NT2/D1 (cell line): Measurements from ENCODE around the gene AGPAT2.

ENCODE experiments used
- DNase-seq: peaks from one replicate; pipeline ENCODE4 v3.0.0-alpha.2; 2011; ENCODE audit warnings: low read depth, low spot score
- H3K27me3 ChIP-seq: 2 replicates; pipeline ENCODE4 v1.6.0; 2011; ENCODE audit warnings: mild to moderate bottlenecking; ENCODE audit not compliant: insufficient read length, insufficient read depth
- H3K36me3 ChIP-seq: 2 replicates; pipeline ENCODE4 v1.6.1; 2011; ENCODE audit warnings: mild to moderate bottlenecking, low read length, mixed read lengths; ENCODE audit not compliant: insufficient read depth, insufficient read length
- H3K4me1 ChIP-seq: 2 replicates; pipeline ENCODE4 v1.5.1; 2011; ENCODE audit not compliant: insufficient read depth, insufficient read length
- H3K4me3 ChIP-seq: 2 replicates; pipeline ENCODE4 v1.5.1; 2011; ENCODE audit warnings: low read depth; ENCODE audit not compliant: insufficient read length
- H3K9ac ChIP-seq: 2 replicates; pipeline ENCODE4 v1.6.0; 2011; ENCODE audit warnings: low read depth; ENCODE audit not compliant: insufficient read length
- H3K9me3 ChIP-seq: 2 replicates; pipeline ENCODE4 v1.5.1; 2011; ENCODE audit warnings: mild to moderate bottlenecking, low read length; ENCODE audit not compliant: insufficient read depth
- SUZ12 ChIP-seq: IDR thresholded peaks from 2 replicates; pipeline ENCODE4 v1.6.1; 2011; ENCODE audit not compliant: insufficient read length, insufficient read depth; ENCODE audit errors: extremely low read depth
- YY1 ChIP-seq: IDR thresholded peaks from 2 replicates; pipeline ENCODE4 v1.6.1; 2011; ENCODE audit not compliant: insufficient read length, insufficient read depth
- ZNF274 ChIP-seq: IDR thresholded peaks from 2 replicates; pipeline ENCODE4 v1.6.1; 2011; ENCODE audit warnings: mild to moderate bottlenecking, low read depth, low read length

The AGPAT2 gene

DNA sequence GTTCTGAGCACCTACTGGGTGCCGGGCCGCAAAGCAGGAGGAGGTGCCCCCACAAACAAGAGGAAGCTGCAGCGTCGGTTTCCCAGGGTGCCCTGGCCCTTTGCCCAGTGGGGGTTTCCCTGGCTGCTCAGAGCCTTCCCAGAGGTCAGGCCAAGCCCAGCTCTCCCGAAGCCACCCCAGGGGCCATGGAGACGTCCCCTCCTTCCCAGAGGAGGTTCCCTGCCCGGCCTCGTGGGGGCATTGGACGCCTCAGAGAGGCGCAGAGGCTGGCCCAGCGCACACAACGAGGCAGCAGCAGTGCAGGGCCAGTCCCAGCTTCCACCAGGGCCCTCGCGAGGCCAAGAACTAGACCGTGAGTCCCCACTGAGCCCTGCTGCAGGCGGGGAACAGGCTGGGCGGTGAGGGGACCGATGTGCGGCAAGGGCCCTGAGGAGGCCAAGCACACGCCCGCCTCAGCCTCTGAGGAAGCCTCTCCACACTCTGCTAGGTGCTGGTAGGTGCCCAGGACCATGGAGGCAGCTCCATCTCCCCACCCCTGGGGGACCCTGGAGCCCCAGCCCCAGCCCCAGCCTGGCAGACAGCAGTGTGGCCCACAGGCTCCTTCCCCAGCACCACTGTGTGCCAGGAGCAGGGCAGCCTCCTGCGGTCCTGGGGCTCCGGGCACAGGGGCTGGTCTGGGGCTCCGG, 32.1 kb upstream of the AGPAT2 start:
- H3K9me3 ChIP-seq: no peaks in the 10 kb centered on the region
- no peak for DNase-seq
- H3K9ac ChIP-seq: peak overlapping the region; percentile 64
- no peaks in the 10 kb centered on the region for H3K27me3 ChIP-seq
- no peak for TF ChIP-seq YY1
- TF ChIP-seq SUZ12: no peak
- no peak for TF ChIP-seq ZNF274
- peaks cover 40% of the 10 kb centered on the region for H3K36me3 ChIP-seq
- H3K4me3 ChIP-seq: no peak overlapping the region
- peaks cover 36% of the 10 kb centered on the region for H3K4me1 ChIP-seq

DNA sequence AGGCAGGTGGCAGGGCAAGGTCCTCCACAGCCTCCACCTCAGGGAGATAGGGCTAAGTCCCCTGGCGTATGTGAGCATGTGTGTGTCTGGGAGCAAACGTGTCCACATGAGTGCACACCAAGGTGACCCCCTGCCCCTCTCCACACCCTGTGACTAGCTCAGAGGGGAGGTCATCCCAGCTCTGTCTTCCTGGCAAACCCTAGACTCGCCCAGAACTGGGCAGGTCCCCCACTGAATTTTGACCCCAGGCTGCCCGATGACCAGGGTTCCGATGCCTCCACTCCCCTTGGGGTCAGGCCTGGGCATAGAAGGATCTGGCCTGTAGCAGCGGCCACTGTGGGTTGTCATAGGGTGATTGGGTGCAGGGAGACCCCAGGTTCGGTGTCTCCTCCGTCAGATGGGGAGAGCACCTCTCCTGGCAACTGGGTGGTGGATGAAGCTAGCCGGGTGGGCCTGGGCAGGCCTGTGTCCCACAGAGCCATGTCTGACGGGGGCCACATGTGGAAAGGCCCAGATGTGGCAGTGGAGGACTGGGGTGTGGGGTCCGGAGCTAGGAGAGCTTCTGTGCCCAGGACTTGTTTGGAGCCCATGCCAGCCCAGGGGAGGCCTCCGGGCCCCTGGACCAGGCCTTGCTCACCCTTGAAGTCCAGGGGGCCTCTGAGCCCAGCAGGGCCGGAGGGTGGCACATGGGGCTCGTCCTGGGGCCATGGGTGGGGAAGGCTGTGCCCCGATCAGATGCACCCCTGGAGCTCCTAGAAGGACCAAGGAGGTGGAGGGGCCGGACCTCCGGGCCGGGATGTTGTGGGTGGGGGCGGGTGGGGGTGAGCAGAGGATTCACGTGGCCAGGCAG, 31.3 kb upstream of the AGPAT2 start:
- TF ChIP-seq ZNF274 (no peak), YY1 (no peak), SUZ12 (no peak)
- Histone ChIP-seq H3K4me1 (peaks cover 44% of the 10 kb centered on the region), H3K27me3 (no peaks in the 10 kb centered on the region), H3K36me3 (peaks cover 32% of the 10 kb centered on the region), H3K9ac (peak overlapping the region; percentile 17), H3K4me3 (no peak overlapping the region), H3K9me3 (no peaks in the 10 kb centered on the region)
- DNase-seq: no peak

DNA sequence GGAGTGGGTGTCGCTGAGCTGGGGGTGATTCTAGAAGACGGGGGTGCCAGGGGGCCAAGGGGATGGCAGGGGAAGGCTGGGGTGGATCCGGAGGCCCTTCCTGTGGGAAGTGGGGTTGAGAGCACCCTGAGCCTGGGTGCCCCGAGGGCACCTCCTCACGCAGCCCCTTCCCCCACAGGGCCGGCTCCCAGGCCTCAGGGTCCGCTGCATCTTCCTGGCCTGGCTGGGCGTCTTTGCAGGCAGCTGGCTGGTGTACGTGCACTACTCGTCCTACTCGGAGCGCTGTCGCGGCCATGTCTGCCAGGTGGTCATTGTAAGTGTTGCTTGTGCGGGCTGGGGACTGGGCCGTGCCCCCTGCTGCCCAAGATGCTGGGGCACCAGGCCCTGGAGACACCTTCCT, 30.1 kb upstream of the AGPAT2 start:
- H3K4me3 ChIP-seq: no peak overlapping the region
- H3K9me3 ChIP-seq: no peaks in the 10 kb centered on the region
- DNase-seq: no peak
- no peaks in the 10 kb centered on the region for H3K27me3 ChIP-seq
- H3K9ac ChIP-seq: peak overlapping the region; percentile 50
- H3K36me3 ChIP-seq: peaks cover 21% of the 10 kb centered on the region
- TF ChIP-seq SUZ12 (no peak), YY1 (no peak), ZNF274 (no peak)
- H3K4me1 ChIP-seq: peaks cover 44% of the 10 kb centered on the region

DNA sequence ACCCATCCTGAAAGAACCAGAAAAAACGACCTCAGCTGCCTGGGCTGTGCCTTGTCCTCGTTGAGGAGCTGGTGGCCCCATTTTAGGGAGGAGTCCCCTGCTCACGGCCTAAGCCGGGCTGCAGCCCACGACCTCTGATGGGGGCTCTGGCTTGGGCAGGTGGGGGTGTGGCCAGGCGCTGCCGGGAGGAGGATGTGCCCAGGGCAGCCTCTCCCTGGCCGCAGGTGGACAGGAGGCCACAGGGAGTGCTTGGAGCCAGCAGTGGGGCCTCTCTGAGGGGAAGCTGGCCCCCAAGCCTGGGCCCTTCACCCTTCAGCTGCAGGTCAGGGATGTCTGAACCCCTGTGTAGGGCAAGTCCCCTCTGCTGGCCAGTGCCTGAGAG, 27.6 kb upstream of the AGPAT2 start:
- Histone ChIP-seq H3K27me3 (peaks cover 8% of the 10 kb centered on the region), H3K4me1 (peaks cover 36% of the 10 kb centered on the region), H3K9ac (peak overlapping the region; percentile 64), H3K4me3 (no peak overlapping the region), H3K9me3 (no peaks in the 10 kb centered on the region), H3K36me3 (peaks cover 5% of the 10 kb centered on the region)
- TF ChIP-seq YY1 (no peak), SUZ12 (no peak), ZNF274 (no peak)
- DNase-seq: no peak

DNA sequence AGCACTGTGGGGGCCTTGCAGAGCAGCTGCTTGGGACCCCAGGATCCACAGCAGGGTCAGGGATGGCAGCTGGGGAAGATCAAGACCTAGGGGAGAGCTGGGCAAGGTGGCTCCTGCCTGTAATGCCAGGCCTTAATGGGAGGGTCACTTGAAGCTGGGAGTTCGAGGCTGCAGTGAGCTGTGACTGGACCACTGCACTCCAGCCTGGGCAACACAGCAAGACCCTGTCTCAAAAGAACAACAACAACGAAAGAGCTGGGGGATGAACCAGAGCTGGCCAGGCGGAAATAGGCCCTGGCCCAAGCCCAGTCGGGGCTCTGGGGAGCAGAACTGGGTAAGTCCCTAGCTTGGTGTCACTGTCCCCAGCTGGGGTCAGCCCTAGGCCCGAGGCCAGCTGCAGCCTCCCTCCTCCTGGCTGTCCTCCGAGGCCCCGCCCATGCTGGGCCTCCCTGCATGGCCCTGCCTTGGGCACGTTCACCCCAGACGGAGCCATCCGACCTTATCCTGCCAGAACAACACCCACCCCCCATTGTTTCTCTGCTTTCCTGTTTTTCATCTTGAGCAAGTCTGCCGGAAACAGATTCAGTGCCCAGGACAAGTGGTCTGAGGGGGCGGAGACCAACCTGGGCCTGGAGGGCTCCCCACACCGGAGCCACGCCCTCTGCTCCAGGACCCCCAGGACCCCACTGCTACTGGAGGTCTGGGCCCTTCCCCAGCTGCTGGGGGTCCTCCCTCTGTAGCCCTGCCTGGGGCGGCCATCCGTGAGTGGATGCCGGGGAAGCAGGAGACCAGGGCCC, 27.0 kb upstream of the AGPAT2 start:
- Histone ChIP-seq H3K9me3 (no peaks in the 10 kb centered on the region), H3K4me3 (no peak overlapping the region), H3K36me3 (peaks cover 5% of the 10 kb centered on the region), H3K9ac (peak overlapping the region; percentile 87), H3K27me3 (peaks cover 9% of the 10 kb centered on the region), H3K4me1 (peaks cover 37% of the 10 kb centered on the region)
- TF ChIP-seq SUZ12 (no peak), ZNF274 (no peak), YY1 (no peak)
- no peak for DNase-seq

DNA sequence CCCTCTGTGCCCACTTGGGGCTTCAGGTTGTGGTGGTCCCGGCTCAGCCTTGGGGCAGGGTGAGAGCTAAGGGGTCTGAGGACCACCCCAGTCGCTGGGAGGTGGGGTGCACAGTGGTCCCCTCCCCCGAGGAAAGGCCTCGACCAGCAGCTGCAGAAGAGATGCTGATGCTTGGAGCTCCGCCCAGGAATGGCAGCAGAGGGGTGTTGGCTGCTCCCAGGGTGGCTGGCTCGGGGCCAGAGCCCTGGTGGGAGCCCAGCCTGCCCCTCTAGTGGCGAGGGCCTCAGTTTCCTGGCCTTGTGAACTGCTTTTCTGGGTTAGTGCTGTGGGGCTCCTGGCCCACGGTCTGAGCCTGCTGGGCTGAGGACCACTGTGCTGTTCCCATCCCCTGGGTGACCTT, 26.3 kb upstream of the AGPAT2 start:
- Histone ChIP-seq H3K4me3 (peak overlapping the region; percentile 67), H3K9ac (peak overlapping the region; percentile 87), H3K27me3 (peaks cover 9% of the 10 kb centered on the region), H3K4me1 (peaks cover 36% of the 10 kb centered on the region), H3K9me3 (no peaks in the 10 kb centered on the region), H3K36me3 (peaks cover 5% of the 10 kb centered on the region)
- DNase-seq: no peak
- TF ChIP-seq ZNF274 (no peak), SUZ12 (no peak)
